ENCODE measurements around the gene NKAIN2. TPM values are rescaled to one million over a fixed set of nuclear protein-coding genes. Genes with fewer than 3 reads are reported as not detected.
"Not testable (repeated sequence)": the region's sequence is repeated elsewhere in the genome, so short reads cannot be mapped to it uniquely, and the experiment has no call there.

The NKAIN2 gene
- total RNA-seq, 1 experiment from 2014 or later: not detected

- DNase-seq (ENCODE audit: low read depth): not testable (repeated sequence)
Observed at GRCh38 chr6:124564125-124564524, 760.5 kb downstream of the NKAIN2 start.

- no peak for DNase-seq (ENCODE audit: low read depth)
Observed at GRCh38 chr6:124567401-124567800, 763.7 kb downstream of the NKAIN2 start.

GRCh38 chr6:124573953-124574352, 770.3 kb downstream of the NKAIN2 start:
- no peak for DNase-seq (ENCODE audit: low read depth)

GRCh38 chr6:124577734-124578281, 774.1 kb downstream of the NKAIN2 start:
- DNase-seq (ENCODE audit: low read depth): no peak

GRCh38 chr6:124590001-124590400, 786.3 kb downstream of the NKAIN2 start:
- no peak for DNase-seq (ENCODE audit: low read depth)

GRCh38 chr6:124599656-124600055, 796.0 kb downstream of the NKAIN2 start:
- DNase-seq (ENCODE audit: low read depth): no peak

GRCh38 chr6:124604719-124605118, 801.1 kb downstream of the NKAIN2 start:
- no peak for DNase-seq (ENCODE audit: low read depth)

GRCh38 chr6:124607119-124607627, 803.5 kb downstream of the NKAIN2 start:
- no peak for DNase-seq (ENCODE audit: low read depth)

- DNase-seq (ENCODE audit: low read depth): no peak
Observed at GRCh38 chr6:124613031-124613430, 809.4 kb downstream of the NKAIN2 start.

- no peak for DNase-seq (ENCODE audit: low read depth)
Observed at GRCh38 chr6:124622351-124622750, 818.7 kb downstream of the NKAIN2 start.

- no peak for DNase-seq (ENCODE audit: low read depth)
Observed at GRCh38 chr6:124633655-124634054, 830.0 kb downstream of the NKAIN2 start.

GRCh38 chr6:124640432-124640831, 836.8 kb downstream of the NKAIN2 start:
- DNase-seq (ENCODE audit: low read depth): no peak

- DNase-seq (ENCODE audit: low read depth): no peak
Observed at GRCh38 chr6:124655866-124656265, 852.2 kb downstream of the NKAIN2 start.

- DNase-seq (ENCODE audit: low read depth): no peak
Observed at GRCh38 chr6:124658053-124658452, 854.4 kb downstream of the NKAIN2 start.

GRCh38 chr6:124659427-124659826, 855.8 kb downstream of the NKAIN2 start:
- DNase-seq (ENCODE audit: low read depth): no peak

- DNase-seq (ENCODE audit: low read depth): no peak
Observed at GRCh38 chr6:124660185-124660584, 856.5 kb downstream of the NKAIN2 start.

GRCh38 chr6:124661097-124661661, 857.5 kb downstream of the NKAIN2 start:
- no peak for DNase-seq (ENCODE audit: low read depth)

- no peak for DNase-seq (ENCODE audit: low read depth)
Observed at GRCh38 chr6:124668028-124668427, 864.4 kb downstream of the NKAIN2 start.

GRCh38 chr6:124669713-124670480, 866.2 kb downstream of the NKAIN2 start:
- DNase-seq (ENCODE audit: low read depth): no peak

GRCh38 chr6:124670801-124671200, 867.1 kb downstream of the NKAIN2 start:
- DNase-seq (ENCODE audit: low read depth): no peak

GRCh38 chr6:124671324-124671723, 867.7 kb downstream of the NKAIN2 start:
- DNase-seq (ENCODE audit: low read depth): no peak

GRCh38 chr6:124674042-124674441, 870.4 kb downstream of the NKAIN2 start:
- no peak for DNase-seq (ENCODE audit: low read depth)

GRCh38 chr6:124676033-124676432, 872.4 kb downstream of the NKAIN2 start:
- DNase-seq (ENCODE audit: low read depth): no peak
